Retinal pigment epithelial cell (primary cell): ENCODE data around the gene TMEM242.
A peak's percentile ranks its signal among the peaks of the same experiment; 100 is the strongest.

Source experiments
- DNase-seq: peaks from one replicate; pipeline ENCODE4 v3.0.0-alpha.2; 2010; ENCODE audit warnings: low read depth
- H3K4me3 ChIP-seq: 2 replicates; pipeline ENCODE4 v1.5.1; 2011; ENCODE audit warnings: mild to moderate bottlenecking, low read length, control low read depth, moderate library complexity
- TF ChIP-seq, protein P1 (sequence below): conservative IDR thresholded peaks from 2 replicates; pipeline ENCODE4 v1.5.1; 2011; ENCODE audit warnings: low read depth, low read length, control low read depth, inconsistent platforms

Gene TMEM242

DNA sequence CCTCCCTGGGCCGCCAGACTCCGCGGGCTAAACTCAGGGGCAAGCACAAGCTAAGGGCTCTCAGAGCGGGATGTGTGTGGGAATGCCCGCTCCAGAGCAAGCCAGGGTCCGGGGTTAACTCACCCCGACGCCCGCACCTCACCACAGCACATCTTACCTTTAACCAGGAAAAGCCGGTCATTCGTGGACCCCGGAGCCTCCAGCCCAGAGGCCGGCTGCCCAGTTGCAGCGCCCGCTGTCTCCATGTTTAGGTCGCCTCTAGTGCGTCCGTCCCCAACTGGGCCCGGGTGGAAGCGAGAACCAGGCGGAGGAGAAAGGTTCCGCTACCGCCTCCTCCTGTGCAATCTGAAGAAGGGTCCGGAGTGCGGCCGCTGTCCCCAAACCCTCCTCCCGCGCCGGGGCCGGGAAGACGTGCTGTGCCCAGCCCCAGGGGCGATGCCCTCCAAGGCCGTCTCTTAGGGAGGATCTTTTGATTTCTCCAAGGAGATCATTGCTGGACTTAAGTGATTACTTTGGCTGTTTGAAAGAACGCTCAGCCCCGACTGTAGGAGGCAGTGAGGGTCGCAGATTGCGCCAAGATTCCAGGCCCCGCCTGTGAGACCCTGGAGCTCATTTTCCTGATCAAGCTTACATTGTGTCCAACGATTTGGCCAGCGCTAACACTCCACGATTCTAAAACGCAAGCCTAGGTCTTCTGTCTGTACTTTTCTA lies at the start of gene TMEM242:
Gene TMEM242 (minus strand): TSS at position 265 of the 711 bp plus-strand sequence. CDS start 20 bp downstream, at position 245.
- DNase-seq: peak; percentile 80
- TF ChIP-seq, protein P1, sequence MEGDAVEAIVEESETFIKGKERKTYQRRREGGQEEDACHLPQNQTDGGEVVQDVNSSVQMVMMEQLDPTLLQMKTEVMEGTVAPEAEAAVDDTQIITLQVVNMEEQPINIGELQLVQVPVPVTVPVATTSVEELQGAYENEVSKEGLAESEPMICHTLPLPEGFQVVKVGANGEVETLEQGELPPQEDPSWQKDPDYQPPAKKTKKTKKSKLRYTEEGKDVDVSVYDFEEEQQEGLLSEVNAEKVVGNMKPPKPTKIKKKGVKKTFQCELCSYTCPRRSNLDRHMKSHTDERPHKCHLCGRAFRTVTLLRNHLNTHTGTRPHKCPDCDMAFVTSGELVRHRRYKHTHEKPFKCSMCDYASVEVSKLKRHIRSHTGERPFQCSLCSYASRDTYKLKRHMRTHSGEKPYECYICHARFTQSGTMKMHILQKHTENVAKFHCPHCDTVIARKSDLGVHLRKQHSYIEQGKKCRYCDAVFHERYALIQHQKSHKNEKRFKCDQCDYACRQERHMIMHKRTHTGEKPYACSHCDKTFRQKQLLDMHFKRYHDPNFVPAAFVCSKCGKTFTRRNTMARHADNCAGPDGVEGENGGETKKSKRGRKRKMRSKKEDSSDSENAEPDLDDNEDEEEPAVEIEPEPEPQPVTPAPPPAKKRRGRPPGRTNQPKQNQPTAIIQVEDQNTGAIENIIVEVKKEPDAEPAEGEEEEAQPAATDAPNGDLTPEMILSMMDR: peak; percentile 47
- H3K4me3 ChIP-seq: peak within 1 kb of the TSS; percentile 80

DNA sequence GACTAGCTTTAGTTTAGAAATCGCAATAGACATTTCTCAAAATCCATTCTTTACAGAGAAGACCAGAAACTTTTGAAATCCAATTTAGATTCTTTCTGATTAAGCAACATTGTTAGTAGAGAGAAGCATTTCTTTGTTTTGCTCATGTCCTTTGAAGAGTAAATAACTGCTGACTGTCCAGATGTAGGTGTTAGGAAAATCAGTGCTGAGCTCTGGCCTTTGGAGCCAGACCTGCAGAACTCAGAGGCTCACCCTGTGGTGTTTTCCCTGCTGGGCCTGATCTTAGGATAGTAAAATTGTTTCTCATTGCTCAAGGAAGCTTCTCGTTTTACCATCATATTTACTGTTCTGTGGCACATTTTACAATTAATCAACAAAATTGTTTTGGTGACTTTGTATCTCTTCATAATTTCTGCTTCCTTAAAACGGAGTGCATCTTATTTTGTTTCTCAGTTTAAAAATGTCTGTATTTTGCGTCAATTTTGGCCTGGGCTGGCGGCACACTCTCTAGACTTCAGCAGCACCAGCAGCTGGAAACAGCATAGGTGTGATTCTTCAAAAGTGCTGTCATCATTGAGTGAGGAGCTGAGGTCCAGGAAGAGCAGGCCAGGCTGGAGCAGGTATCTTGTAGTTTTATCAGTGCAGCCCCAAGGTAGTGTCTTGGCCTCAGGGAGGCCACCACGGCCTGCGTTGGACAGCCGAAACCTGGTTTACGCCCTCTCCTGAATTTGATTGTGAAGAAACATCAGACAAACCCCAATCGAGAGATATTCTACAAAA lies 49.4 kb upstream of the TMEM242 start:
- H3K4me3 ChIP-seq: no peak overlapping the region
- TF ChIP-seq, protein P1: no peak
- no peak for DNase-seq

DNA sequence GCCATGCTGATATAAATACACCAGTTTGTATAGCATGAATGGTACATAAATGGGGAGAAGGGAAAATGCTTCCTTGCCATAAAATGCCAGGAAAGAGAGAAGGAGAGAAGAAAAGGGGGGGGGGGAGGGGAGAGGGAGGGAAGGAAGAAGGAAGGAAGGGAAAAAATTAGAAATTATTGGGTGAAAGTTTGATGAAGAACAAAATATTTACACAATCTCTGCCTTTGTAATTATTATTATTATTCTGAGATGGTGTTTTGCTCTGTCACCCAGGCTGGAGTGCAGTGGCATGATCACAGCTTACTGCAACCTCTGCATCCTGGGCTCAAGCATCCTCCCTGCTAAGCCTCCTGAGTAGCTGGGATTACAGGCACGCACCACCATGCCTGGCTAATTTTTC lies 47.4 kb upstream of the TMEM242 start:
- no peak overlapping the region for H3K4me3 ChIP-seq
- DNase-seq: no peak
- TF ChIP-seq, protein P1: no peak

DNA sequence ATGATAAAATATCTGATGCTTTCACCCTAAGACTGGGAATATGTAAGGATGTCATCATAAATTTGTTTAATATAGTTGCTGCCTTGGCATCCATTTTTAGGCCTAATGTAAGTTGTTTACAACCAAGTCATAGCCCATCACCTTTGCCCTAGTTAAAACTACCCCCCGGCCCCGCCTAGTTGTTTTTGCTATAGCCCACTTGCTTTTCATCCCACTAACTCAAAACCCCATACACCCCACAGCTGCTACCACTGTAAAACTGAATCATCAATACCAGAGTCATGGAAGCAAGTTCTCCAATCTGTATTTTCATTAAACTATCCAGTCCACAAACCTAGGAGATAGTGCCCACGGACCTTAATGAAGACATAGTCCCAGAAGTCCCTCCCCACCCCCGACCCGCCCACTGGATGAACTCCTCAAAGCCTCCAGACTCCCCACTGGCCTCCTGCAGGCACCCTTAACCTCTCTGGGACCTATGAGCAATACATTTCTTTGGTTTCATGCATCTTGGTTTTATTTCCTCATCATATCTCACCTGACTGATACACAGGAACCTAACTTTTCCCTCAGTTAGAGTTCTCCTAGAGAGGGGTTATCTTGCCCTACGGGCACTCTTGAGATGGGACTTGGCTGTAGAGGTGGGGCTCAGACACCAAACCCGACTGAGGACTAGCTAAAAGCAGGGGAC lies 45.2 kb upstream of the TMEM242 start:
- TF ChIP-seq, protein P1: no peak
- no peak for DNase-seq
- H3K4me3 ChIP-seq: no peak overlapping the region

DNA sequence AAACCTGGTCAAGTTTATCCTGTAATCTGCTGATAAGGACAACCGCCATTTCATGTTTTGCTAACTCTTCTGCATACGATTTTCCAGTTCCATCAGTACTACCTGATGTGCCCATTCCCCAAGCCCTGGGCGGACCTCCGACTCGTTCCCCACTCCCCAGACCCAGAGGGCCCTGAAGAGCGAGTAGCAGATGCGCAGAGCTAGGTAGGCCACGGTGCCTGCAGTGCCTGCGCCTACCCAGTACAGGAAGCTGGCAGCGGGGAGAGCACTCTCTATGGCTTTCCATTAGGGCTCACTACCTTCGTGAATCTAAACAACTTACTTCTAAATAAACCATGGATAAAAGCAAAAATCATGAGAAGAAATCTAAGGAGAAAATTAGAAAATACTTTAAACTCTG lies 43.3 kb upstream of the TMEM242 start:
- TF ChIP-seq, protein P1: no peak
- no peak for DNase-seq
- H3K4me3 ChIP-seq: no peak overlapping the region

DNA sequence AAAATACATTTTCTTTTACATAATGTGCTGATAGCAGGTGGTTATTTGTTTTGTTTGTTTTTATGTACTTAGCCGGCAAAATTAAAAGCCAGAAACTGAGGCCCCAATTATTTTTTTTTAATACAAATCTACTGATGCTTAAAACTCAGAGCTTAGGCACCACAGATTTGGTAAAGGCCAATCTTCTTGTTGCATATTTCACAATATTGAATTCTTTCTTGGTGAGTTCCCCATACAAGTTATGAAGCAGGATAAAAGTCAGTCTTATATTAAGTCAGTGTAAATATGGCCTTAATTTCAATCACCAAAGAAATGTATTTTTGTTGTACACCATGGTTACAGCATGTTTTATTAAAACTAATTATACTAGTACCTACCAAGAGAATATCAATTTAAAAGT lies 41.4 kb upstream of the TMEM242 start:
- no peak overlapping the region for H3K4me3 ChIP-seq
- no peak for DNase-seq
- TF ChIP-seq, protein P1: no peak
